HG03025 (cell line): ENCODE results near the gene EHBP1.
"Not testable (repeated sequence)": the region's sequence is repeated elsewhere in the genome, so short reads cannot be mapped to it uniquely, and the experiment has no call there.

Source experiments
- ATAC-seq: cut with Tn5 transposase; IDR thresholded peaks from one replicate; pipeline ENCODE4 v1.9.1; 2021; ENCODE audit warnings: mild to moderate bottlenecking, moderate library complexity; ENCODE audit not compliant: unreplicated experiment, low FRiP score

EHBP1 gene

DNA sequence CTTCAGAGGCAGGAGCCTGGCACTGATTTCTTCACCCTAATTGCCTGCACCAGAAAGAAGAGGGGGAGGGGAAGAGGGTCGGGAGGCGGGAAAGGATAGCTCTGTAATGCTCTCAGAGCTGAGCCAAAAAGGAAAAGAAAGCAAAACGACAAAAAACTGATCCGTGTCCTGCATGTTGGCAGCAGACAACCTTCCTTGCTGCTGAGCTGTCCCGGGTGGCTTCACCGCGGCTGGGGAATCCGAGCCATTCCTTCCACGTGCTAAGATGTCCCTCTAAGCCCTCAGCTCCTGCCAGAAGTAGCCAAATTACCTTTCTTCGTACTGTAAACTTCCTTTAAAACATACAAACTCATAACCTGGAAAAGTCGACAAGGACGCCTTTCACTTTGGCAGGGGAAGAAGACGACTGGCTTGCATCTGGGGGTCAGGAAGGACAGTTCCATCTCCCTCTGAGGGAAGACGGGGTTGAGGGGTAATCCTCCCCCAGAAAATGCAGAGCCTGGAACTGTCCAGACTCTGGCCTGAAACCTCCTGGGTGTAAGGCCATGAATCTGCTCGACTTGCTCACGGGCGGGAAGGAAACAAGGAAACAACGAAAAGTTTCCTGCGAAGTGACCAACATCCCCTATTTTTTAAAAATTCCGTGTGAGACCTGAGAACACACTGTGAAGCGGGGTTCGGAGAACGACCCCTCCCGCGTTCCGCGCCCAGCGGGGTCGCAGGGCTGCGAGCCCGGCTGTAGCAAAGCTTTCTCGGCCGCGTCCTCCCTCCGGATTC is 352.8 kb downstream of the EHBP1 start:
- no peak for ATAC-seq

DNA sequence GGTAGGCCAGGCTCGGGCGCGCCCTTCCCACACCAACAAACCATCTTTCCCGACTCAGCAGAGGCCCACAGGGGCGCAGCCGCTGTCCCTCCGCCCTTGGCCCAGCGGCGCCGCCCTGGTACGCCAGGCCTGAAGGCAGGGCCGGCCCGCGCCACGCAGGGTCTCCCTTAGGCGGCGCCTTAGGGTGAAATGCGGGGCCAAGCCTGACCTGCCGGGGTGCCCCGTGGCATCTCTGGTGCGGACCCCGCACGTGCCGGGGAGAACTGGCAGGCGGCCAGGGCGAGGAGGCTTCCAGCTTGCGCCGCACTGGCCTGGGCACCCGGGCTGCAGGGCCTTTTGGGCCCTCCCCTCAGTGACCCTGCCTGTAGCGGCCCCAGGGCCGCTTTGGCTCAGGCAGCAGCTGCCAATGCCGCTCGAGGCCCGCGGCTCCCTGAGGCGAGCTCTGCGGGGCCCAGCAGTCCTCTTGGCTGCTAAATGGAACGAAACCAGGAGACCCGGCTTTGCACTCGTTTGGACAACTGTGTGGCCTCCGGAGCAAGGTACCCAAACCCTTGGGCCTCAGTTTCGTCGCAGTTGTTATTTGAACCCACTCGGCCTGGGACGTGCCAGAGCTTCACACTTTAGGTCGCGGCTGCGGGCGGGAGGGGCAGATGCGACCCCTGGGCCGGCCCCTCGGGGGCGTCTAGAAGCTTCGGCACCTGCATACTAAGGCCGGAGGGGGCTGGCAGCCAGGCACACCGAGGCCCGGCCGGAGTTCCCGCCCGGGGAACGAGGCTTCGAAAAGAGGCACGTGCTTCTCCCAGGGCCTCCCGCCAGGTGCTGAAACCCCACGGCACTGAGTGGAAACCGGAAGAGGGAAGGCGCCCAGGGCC is 353.6 kb downstream of the EHBP1 start:
- ATAC-seq: no peak

- ATAC-seq: no peak
Observed at GRCh38 chr2:63059793-63060471, 354.4 kb downstream of the EHBP1 start.

DNA sequence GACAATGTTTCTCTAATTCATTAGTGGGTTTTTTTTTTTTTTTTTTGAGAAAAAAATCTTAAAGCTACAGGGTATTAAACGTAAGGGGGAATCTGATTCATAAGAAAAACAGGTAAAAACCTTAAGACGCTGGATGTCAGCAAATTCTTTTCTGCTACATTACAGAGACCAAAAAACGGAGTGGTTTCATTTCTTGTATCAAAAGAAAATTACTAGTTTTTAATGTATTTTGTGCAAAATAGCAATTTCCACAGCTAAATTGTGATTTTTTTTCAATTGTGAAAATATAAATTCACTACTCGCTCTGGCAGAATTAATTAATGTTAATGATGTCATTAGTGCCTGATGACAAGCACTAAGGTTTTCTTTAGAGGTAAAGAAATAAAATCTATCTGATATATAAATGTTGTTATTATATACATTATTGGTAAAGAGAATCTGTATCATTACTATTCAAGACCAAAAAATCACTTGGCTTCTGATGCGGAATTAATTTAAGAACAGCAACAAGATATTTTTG is 355.0 kb downstream of the EHBP1 start:
- ATAC-seq: no peak

DNA sequence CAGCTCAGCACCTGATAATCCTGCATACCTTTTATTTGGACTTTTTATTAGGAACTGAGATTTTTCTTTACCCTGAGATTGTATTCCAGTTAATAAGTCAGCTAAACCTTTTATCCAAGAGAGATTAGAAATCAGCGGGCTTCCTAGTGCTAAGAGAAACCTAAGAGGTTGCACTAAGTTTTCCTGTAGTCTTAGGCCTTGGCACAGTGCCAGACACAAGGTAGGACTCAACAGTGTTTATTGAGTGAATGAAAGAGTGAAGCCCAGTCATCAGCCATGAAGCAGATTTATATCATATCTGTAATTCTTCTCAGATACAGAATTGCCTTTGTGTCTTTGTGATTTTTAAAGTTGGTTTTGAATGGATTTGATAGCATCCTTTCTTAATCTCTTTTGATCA is 358.7 kb downstream of the EHBP1 start:
- ATAC-seq: no peak

GRCh38 chr2:63064661-63065060 is 359.1 kb downstream of the EHBP1 start:
- no peak for ATAC-seq

DNA sequence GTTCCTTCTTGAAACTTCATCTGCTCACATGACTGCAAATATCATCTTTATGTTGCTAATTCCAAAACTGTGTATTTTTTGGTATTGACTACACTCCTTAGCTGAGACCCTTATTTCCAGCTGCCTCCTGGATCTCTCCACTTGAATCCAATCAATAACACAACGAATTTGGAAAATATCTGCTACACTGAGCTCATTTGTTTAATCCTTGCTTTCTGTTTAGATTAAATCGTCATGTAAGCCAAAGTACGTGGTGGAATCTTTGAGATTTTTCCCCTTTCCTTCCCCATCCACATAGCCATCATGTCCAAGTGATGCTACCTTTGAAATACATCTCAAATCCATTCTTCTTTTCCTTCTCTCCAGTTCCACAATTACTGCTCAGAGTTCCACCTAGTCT is 360.8 kb downstream of the EHBP1 start:
- no peak for ATAC-seq

- no peak for ATAC-seq
Observed at GRCh38 chr2:63066838-63067237, 361.3 kb downstream of the EHBP1 start.

DNA sequence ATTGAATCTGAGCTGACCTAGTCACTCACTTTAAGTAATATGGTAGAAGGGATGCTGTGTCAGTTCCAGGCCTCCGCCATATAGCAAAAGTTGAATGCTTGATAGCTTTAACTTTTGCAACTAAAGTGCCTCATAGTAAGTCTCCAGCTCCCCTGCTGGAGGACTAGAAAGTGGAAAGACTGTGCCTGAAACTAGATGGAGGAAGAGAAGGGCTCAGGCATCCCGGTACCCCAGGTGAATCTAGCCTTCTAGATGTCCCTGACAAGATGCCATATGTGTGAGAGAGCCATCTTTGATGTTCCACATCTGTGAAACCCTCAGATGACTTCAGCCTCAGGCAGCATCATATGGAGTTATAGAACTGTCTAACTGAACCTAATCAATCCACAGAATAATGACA is 366.2 kb downstream of the EHBP1 start:
- no peak for ATAC-seq

DNA sequence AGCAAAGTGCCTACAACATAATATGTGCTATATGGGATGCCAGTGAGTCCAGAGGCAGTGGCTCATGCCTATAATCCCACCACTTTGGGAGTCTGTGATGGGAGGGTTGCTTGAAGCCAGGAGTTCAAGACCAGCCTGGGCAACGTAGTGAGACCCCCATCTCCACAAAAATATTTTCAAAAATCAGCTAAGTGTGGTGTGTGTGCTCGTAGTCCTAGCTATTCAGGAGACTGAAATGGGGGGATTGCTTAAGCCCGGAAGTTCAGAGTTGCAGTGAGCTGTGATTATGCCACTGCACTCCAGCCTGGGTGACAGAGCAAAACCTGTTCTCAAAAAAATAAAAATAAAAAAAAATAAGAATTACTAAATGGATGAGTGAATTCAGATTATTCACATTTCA is 368.5 kb downstream of the EHBP1 start:
- ATAC-seq: no peak

GRCh38 chr2:63074399-63074798 is 368.9 kb downstream of the EHBP1 start:
- not testable (repeated sequence) for ATAC-seq

DNA sequence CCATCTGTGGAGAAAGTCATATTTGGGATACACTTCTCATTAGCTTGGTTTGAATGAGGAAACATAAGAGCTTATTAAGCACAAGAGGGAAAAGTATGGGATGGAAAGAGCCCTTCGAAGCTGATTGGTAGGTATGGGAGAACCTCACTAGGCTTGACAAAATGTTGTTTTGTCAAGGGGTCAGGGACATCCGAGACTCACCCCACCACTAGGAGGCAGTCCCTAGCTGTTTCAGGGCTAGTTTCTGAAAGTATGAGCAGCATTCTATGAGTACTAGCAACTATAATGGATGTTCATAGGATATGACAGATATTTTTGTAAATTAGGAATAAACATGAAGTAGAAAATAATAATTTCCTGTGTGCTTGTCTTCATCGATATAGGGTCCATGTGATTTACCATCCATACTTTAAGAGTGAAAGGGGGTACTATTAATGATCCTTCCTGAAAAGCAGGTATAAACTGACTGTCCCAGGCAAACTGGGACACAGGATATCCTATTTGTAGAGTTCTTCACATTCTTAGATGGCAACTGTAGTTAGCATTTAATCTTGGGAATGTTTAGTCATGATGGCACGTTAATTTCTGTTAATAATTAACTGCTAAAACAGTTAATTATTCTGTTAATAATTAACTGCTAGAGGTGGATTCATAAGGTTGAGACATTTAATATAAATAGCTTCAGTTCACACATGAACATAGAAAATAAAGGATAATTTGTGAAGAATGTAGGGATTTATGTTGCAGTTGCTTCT is 373.5 kb downstream of the EHBP1 start:
- no peak for ATAC-seq

DNA sequence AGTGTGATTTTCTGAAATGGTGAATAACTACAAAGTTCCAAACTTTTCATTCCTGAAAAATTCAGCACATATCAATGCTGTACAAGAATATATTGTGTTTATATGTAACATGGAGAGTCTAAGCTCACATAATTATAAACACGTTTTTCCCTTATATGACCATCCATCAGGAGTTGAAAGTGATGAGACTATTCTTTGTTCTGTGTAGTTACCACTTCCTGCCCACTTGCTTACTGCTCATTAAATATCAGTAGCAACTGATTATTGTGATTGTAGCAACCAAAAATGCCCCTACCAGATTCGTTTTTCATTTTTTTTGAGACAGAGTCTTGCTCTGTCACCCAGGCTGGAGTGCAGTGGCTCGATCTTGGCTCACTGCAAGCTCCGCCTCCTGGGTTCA is 375.9 kb downstream of the EHBP1 start:
- ATAC-seq: no peak

DNA sequence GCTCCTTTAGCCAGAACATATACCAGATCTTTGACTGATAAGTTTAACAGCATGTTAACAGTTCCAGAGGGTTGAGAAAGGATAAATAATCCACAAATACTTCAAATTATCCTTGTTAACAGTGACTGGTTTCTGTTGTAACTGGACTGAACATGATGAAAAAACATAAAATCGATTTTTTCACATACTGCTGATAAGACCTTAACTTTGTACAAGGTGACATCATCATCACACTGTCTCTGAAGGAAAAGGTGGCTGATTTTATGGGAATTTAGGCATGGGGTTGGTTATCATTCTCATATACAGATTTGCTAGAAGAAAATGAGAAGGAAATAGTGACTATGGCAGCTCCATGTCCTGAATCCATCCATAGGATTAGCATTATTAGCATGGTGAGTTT is 381.2 kb downstream of the EHBP1 start:
- ATAC-seq: no peak

DNA sequence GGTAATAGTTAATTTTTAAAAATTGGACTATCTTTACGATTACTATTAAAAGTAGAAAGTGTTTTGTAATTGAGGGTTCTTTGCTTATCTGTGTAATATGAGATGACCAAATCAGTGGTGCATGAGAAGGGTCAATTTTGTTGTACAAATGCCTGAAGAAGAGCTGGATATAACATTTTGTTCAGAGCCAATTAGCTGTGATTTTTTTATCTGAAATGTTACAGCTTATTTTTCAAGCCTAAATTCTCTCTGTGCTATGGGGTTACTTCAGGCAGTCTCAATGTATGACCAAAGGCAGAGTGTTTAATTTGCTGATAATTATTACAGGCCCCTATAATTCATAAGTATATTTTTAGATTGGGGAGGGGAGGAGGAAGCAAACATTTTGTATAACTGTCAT is 386.9 kb downstream of the EHBP1 start:
- no peak for ATAC-seq

- ATAC-seq: no peak
Observed at GRCh38 chr2:63092857-63093256, 387.3 kb downstream of the EHBP1 start.

- no peak for ATAC-seq
Observed at GRCh38 chr2:63093502-63093901, 388.0 kb downstream of the EHBP1 start.
